Hepatocyte (in vitro differentiated cells): ENCODE measurements around the gene MYO1D. TPM values are rescaled to one million over a fixed set of nuclear protein-coding genes. Genes with fewer than 3 reads are reported as not detected.
A peak's percentile ranks its signal among the peaks of the same experiment; 100 is the strongest.
"Not testable (repeated sequence)": the region's sequence is repeated elsewhere in the genome, so short reads cannot be mapped to it uniquely, and the experiment has no call there.

Source experiments
- DNase-seq: peaks from one replicate; pipeline ENCODE4 v3.0.0-alpha.2; 2016; ENCODE audit warnings: low spot score
- H2AFZ ChIP-seq: fragments of 200-600 bp; sonication (generic); 2 replicates; pipeline ENCODE4 v1.6.0; 2016; ENCODE audit warnings: antibody characterized with exemption, mild to moderate bottlenecking
- H3K27ac ChIP-seq: fragments of 200-600 bp; sonication (generic); 2 replicates; pipeline ENCODE4 v1.5.1; 2016; ENCODE audit warnings: mild to moderate bottlenecking
- H3K27me3 ChIP-seq: fragments of 200-600 bp; sonication (generic); 2 replicates; pipeline ENCODE4 v1.6.1; 2016
- H3K36me3 ChIP-seq: fragments of 200-600 bp; sonication (generic); replicated peaks from 2 replicates; pipeline ENCODE4 v1.5.1; 2016; ENCODE audit warnings: low read depth; ENCODE audit not compliant: insufficient read depth
- H3K4me1 ChIP-seq: fragments of 200-600 bp; sonication (generic); 2 replicates; pipeline ENCODE4 v1.5.1; 2016; ENCODE audit warnings: mild to moderate bottlenecking, moderate library complexity; ENCODE audit not compliant: insufficient read depth
- H3K4me2 ChIP-seq: fragments of 200-600 bp; sonication (generic); 2 replicates; pipeline ENCODE4 v1.6.0; 2016
- H3K4me3 ChIP-seq: fragments of 200-600 bp; sonication (generic); 2 replicates; pipeline ENCODE4 v1.5.1; 2016; ENCODE audit warnings: mild to moderate bottlenecking
- H3K79me2 ChIP-seq: fragments of 200-600 bp; sonication (generic); 2 replicates; pipeline ENCODE4 v1.6.0; 2017; ENCODE audit warnings: mild to moderate bottlenecking
- H3K9me2 ChIP-seq: fragments of 200-600 bp; sonication (generic); replicated peaks from 2 replicates; pipeline ENCODE4 v1.6.0; 2017; ENCODE audit warnings: mild to moderate bottlenecking; ENCODE audit not compliant: insufficient read depth
- H3K9me3 ChIP-seq: fragments of 200-600 bp; sonication (generic); 2 replicates; pipeline ENCODE4 v1.5.1; 2016; ENCODE audit warnings: low read depth, mild to moderate bottlenecking
- H4K20me1 ChIP-seq: fragments of 200-600 bp; sonication (generic); 2 replicates; pipeline ENCODE4 v1.6.0; 2016; ENCODE audit warnings: mild to moderate bottlenecking; ENCODE audit not compliant: insufficient read depth, poor library complexity, severe bottlenecking
- EZH2 ChIP-seq: fragments of 200-600 bp; sonication (generic); IDR thresholded peaks from 2 replicates; pipeline ENCODE4 v1.6.1; 2016; ENCODE audit warnings: antibody characterized with exemption, mild to moderate bottlenecking, borderline replicate concordance
- EZH2phosphoT487 ChIP-seq: fragments of 200-600 bp; sonication (generic); IDR thresholded peaks from one replicate; pipeline ENCODE4 v1.6.1; 2018; ENCODE audit warnings: antibody characterized with exemption, mild to moderate bottlenecking, low read depth, moderate library complexity; ENCODE audit not compliant: unreplicated experiment, severe bottlenecking
- WGBS: methylation state at CpG from one replicate; pipeline ENCODE4 v1.1.6; 2016; ENCODE audit warnings: low lambda C conversion rate; ENCODE audit errors: missing lambda C conversion rate; 5-methylcytosine and 5-hydroxymethylcytosine counted together
- polyA plus RNA-seq: library from polyadenylated mRNA; unstranded; fragments of >200 nt; fragmentation: Nextera tagmentation; extraction: Ambion mirVana; gene quantifications from 2 replicates; pipeline ENCODE4 v1.2.1, GENCODE V29; 2016
- total RNA-seq: library from RNA; depleted of rRNA; stranded (reverse); fragments of >200 nt; gene quantifications from 2 replicates; pipeline ENCODE4 v1.2.3, GENCODE V29; 2014
- TF ChIP-seq, protein P1 (sequence below): fragments of 200-600 bp; sonication (generic); IDR thresholded peaks from 2 replicates; pipeline ENCODE4 v1.5.1; 2016; ENCODE audit warnings: antibody characterized with exemption, mild to moderate bottlenecking; ENCODE audit not compliant: poor library complexity

The MYO1D gene
- total and polyA plus RNA-seq, 2 experiments from 2014 or later = 36.2 to 89.0 TPM

DNA sequence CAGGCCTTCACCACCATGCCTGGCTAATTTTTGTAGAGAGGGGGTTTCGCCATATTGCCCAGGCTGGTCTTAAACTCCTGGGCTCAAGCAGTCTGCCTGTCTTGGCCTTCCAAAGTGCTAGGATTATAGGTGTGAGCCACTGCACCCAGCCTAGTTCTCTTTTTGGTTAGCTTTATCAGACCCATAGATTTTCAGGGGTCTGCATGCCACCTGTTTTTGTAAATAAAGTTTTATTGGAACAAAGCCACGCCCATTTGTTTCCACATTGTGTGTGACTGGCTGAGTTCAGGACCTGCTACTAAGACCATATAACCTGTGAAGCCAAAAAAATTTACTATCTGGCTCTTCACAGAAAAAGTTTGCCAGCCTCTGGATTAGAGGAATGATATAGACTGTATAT lies 425.0 kb downstream of the MYO1D start:
- Histone ChIP-seq H3K79me2 (peaks cover 73% of the 10 kb centered on the region), H3K9me2 (no peaks in the 10 kb centered on the region), H3K4me1 (no peaks in the 10 kb centered on the region), H4K20me1 (peaks cover 9% of the 10 kb centered on the region), H3K27ac (no peak overlapping the region), H3K27me3 (no peaks in the 10 kb centered on the region), H3K4me3 (no peak overlapping the region), H3K4me2 (no peak overlapping the region), H3K9me3 (no peaks in the 10 kb centered on the region), H3K36me3 (no peaks in the 10 kb centered on the region), H2AFZ (no peak overlapping the region)
- 50% methylated on average over 2 of the region's 2 CpGs for WGBS
- TF ChIP-seq EZH2phosphoT487 (no peak), EZH2 (no peak)
- TF ChIP-seq, protein P1, sequence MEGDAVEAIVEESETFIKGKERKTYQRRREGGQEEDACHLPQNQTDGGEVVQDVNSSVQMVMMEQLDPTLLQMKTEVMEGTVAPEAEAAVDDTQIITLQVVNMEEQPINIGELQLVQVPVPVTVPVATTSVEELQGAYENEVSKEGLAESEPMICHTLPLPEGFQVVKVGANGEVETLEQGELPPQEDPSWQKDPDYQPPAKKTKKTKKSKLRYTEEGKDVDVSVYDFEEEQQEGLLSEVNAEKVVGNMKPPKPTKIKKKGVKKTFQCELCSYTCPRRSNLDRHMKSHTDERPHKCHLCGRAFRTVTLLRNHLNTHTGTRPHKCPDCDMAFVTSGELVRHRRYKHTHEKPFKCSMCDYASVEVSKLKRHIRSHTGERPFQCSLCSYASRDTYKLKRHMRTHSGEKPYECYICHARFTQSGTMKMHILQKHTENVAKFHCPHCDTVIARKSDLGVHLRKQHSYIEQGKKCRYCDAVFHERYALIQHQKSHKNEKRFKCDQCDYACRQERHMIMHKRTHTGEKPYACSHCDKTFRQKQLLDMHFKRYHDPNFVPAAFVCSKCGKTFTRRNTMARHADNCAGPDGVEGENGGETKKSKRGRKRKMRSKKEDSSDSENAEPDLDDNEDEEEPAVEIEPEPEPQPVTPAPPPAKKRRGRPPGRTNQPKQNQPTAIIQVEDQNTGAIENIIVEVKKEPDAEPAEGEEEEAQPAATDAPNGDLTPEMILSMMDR = no peak
- DNase-seq = no peak

DNA sequence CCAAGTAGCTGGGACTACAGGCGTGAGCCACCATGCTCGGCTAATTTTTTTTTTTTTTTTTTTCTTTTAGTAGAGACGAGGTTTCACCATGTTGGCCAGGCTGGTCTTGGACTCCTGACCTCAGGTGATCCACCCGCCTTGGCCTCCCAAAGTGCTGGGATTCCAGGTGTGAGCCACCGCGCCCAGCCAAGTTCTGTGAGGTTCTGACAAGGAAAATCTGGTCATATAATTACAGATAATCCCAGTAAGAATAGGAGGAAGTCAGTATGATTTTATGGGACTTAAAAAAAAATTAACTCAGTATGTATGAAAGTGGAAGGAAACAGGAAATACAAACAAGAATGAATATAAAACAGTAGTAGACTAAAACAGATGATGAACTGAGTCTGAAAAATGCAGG lies 426.5 kb downstream of the MYO1D start:
- WGBS = 96% methylated on average over 6 of the region's 6 CpGs

DNA sequence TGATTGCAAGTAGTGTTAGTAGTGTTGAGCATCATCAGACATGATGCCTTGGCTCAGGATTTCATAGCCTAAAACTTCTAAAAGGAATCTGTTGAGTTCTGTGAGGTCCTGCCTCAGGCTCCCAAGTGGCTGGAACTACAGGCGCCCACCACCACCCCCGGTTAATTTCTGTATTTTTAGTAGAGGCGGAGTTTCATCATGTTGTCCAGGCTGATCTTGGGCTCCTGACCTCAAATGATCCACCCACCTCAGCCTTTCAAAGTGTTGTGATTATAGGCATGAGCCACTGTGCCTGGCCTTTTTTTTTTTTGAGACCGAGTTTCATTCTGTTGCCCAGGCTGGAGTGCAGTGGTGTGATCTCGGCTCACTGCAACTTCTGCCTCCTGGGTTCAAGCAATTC lies 427.0 kb downstream of the MYO1D start:
- H3K36me3 ChIP-seq = no peaks in the 10 kb centered on the region
- no peaks in the 10 kb centered on the region for H3K9me3 ChIP-seq
- no peak overlapping the region for H3K4me3 ChIP-seq
- peaks cover 19% of the 10 kb centered on the region for H4K20me1 ChIP-seq
- WGBS = 96% methylated on average over 5 of the region's 5 CpGs
- no peak for DNase-seq
- H3K27me3 ChIP-seq = no peaks in the 10 kb centered on the region
- H3K4me2 ChIP-seq = no peak overlapping the region
- H3K27ac ChIP-seq = no peak overlapping the region
- H2AFZ ChIP-seq = no peak overlapping the region
- H3K79me2 ChIP-seq = peaks cover 87% of the 10 kb centered on the region
- TF ChIP-seq, protein P1 = no peak
- TF ChIP-seq EZH2 = no peak
- no peak for TF ChIP-seq EZH2phosphoT487
- no peaks in the 10 kb centered on the region for H3K9me2 ChIP-seq
- H3K4me1 ChIP-seq = peaks cover 13% of the 10 kb centered on the region

More for the DNA sequence above, 426.5 kb downstream of the MYO1D start:
- not testable (repeated sequence) for H3K27me3 ChIP-seq, H3K36me3 ChIP-seq, H3K9me2 ChIP-seq, DNase-seq, H3K4me3 ChIP-seq, H2AFZ ChIP-seq, H3K4me2 ChIP-seq, H3K27ac ChIP-seq, H3K9me3 ChIP-seq
- peaks cover 18% of the 10 kb centered on the region for H4K20me1 ChIP-seq
- H3K4me1 ChIP-seq = peaks cover 13% of the 10 kb centered on the region
- peaks cover 84% of the 10 kb centered on the region for H3K79me2 ChIP-seq

DNA sequence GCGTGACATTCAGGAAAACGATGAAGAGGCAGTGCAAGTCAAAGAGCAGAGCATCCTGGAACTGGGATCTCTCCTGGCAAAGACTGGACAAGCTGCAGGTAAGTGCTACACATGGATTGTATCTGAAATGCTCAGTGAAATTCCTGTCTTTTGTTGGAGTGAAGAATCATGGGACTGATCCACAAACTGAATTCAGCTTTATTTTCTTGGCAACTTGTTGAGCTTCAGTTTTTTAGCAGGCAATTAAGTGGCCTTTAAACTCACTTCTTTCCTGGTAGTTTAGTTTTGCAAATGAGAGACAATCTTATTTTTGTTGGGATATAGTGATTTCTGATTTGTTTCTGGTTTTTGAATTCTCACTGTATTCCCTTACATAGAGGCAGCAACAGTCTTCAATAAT lies 430.0 kb downstream of the MYO1D start:
- H3K27ac ChIP-seq = no peak overlapping the region
- H3K27me3 ChIP-seq = no peaks in the 10 kb centered on the region
- no peak overlapping the region for H3K4me3 ChIP-seq
- TF ChIP-seq, protein P1 = no peak
- no peak for TF ChIP-seq EZH2
- TF ChIP-seq EZH2phosphoT487 = no peak
- DNase-seq = no peak
- WGBS = 93% methylated on average over 2 of the region's 2 CpGs
- H3K79me2 ChIP-seq = peaks cover 72% of the 10 kb centered on the region
- no peak overlapping the region for H2AFZ ChIP-seq
- no peaks in the 10 kb centered on the region for H3K9me3 ChIP-seq
- no peaks in the 10 kb centered on the region for H3K9me2 ChIP-seq
- peaks cover 12% of the 10 kb centered on the region for H4K20me1 ChIP-seq
- peak overlapping the region; percentile 86 for H3K4me2 ChIP-seq
- peaks cover 13% of the 10 kb centered on the region for H3K4me1 ChIP-seq
- H3K36me3 ChIP-seq = no peaks in the 10 kb centered on the region
